HFF-Myc (cell line): ENCODE data around the gene STT3B.

Experiments
- DNase-seq: peaks from one replicate; pipeline ENCODE4 v3.0.0-alpha.2; 2011; ENCODE audit warnings: low read depth; ENCODE audit errors: extremely low read depth
- H3K4me3 ChIP-seq: replicated peaks from 2 replicates; pipeline ENCODE4 v1.5.1; 2011; ENCODE audit warnings: low read depth, mild to moderate bottlenecking, control low read depth, low read length
- CTCF ChIP-seq: IDR thresholded peaks from 2 replicates; pipeline ENCODE4 v1.5.1; 2012; ENCODE audit warnings: mild to moderate bottlenecking, low read depth, low read length, control low read depth; ENCODE audit errors: missing control alignments

Gene STT3B

DNA sequence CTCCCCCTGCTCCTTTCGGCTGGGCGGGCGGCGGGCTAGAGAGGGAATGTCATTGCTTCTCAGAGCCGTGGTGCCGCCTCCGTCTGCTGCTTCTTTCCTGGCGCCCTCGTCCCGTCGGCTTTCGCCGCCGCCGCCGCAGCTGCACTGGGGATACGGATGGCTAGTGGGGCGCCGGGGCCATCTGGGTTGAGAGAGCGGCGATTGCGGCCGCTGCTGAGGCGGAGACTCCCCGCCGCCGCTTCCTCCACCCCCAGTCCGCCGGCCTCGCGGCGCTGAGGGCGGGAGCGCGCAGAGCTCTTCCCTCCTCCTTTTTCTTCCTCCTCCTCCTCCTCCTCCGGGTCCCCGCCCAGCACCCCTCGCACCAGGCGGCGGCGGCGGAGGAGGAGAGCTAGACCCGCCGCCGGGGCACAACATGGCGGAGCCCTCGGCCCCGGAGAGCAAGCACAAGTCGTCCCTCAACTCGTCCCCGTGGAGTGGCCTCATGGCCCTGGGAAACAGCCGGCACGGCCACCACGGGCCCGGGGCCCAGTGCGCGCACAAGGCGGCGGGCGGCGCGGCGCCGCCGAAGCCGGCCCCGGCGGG, at the start of gene STT3B:
STT3B (plus strand) TSS at position 339 of the 582 bp plus-strand sequence; CDS start at position 413, 74 bp downstream.
- no peak for TF ChIP-seq CTCF
- DNase-seq, result peak; percentile 44
- H3K4me3 ChIP-seq, result peak within 1 kb of the TSS; percentile 72

- no peak for DNase-seq
- TF ChIP-seq CTCF, result no peak
- H3K4me3 ChIP-seq, result no peak overlapping the region
These were observed 48.9 kb upstream of the STT3B start for GRCh38 chr3:31483776-31484175.

- TF ChIP-seq CTCF, result no peak
- no peak for DNase-seq
- no peak overlapping the region for H3K4me3 ChIP-seq
These were observed 47.5 kb upstream of the STT3B start for GRCh38 chr3:31485196-31485595.

- no peak for DNase-seq
- H3K4me3 ChIP-seq, result no peak overlapping the region
- TF ChIP-seq CTCF, result no peak
These were observed 45.7 kb upstream of the STT3B start for GRCh38 chr3:31486865-31487533.

DNA sequence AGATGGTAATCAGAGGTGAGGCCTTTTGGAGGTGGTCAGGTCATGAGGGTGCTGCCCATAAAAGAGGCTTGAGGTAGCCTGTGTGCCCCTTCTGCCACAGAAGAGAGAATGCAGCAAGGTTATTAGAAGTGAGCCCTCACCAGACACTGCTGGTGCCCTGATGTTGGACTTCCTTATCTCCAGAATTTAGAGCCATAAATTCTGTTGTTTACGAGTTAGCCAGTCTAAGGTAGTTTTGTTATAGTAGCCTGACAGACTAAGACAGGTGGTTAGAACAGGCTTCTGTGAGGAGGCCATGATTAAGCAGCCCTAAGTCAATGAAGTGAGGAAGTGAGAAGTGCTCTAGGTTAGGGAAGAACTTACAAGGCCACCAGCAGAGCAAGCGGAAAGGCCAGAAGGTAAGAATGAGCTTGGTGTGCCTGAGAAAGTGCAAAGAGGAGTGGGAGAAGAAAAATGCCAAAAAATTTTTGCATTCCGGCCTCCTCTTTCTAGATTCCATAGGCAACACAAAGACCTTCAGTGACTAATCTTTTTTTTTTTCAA, 44.2 kb upstream of the STT3B start:
- no peak for DNase-seq
- no peak for TF ChIP-seq CTCF
- H3K4me3 ChIP-seq, result no peak overlapping the region

DNA sequence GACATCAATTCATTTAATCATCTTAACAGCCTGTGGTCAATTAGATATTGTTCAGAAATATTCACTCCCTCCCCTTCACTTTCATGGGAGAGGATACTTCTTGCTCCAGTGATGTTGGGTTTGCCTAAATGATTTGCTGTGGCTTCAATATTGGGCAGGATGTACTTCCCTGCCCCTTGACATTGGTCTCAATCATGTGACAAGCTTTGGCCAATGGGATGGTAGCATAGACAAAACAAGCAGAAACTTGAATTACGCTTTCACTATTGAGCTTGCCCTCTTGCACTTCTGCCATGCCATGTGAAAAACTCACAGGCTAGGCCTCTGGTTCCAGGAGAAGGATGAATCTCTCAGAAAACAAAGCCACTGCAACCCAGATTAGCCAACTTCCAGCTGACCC, 42.2 kb upstream of the STT3B start:
- no peak for DNase-seq
- no peak overlapping the region for H3K4me3 ChIP-seq
- no peak for TF ChIP-seq CTCF
